CMK (cell line): ENCODE data around the gene CTNNBL1.

Experiments used
- DNase-seq: peaks from one replicate; pipeline ENCODE4 v3.0.0-alpha.2; 2010; ENCODE audit warnings: low read depth

Gene CTNNBL1

GRCh38 chr20:37901240-37901639, 207.4 kb downstream of the CTNNBL1 start:
- no peak for DNase-seq

- peak; percentile 9 for DNase-seq
Measured at GRCh38 chr20:37901654-37902503, 208.0 kb downstream of the CTNNBL1 start.

- no peak for DNase-seq
Measured at GRCh38 chr20:37902504-37903313, 208.9 kb downstream of the CTNNBL1 start, which contains the start of gene VSTM2L. Gene VSTM2L, plus strand, starts transcription at chr20:37903127. Its CDS starts 224 bp downstream, at chr20:37903351.

GRCh38 chr20:37903317-37904007, 209.6 kb downstream of the CTNNBL1 start:
- no peak for DNase-seq

GRCh38 chr20:37904008-37904642, 210.3 kb downstream of the CTNNBL1 start:
- DNase-seq: no peak

GRCh38 chr20:37904845-37905373, 211.1 kb downstream of the CTNNBL1 start:
- no peak for DNase-seq

GRCh38 chr20:37905671-37906613, 212.1 kb downstream of the CTNNBL1 start:
- DNase-seq: no peak

GRCh38 chr20:37907330-37907676, 213.5 kb downstream of the CTNNBL1 start:
- no peak for DNase-seq

GRCh38 chr20:37907677-37908401, 214.0 kb downstream of the CTNNBL1 start:
- DNase-seq: no peak

GRCh38 chr20:37911261-37911660, 217.4 kb downstream of the CTNNBL1 start:
- no peak for DNase-seq

GRCh38 chr20:37911838-37912281, 218.0 kb downstream of the CTNNBL1 start:
- DNase-seq: no peak

GRCh38 chr20:37912874-37913273, 219.0 kb downstream of the CTNNBL1 start:
- no peak for DNase-seq

- no peak for DNase-seq
Measured at GRCh38 chr20:37913567-37914366, 219.9 kb downstream of the CTNNBL1 start.

GRCh38 chr20:37914367-37914671, 220.5 kb downstream of the CTNNBL1 start:
- DNase-seq: no peak

- no peak for DNase-seq
Measured at GRCh38 chr20:37914672-37915433, 221.0 kb downstream of the CTNNBL1 start.

GRCh38 chr20:37915434-37915787, 221.6 kb downstream of the CTNNBL1 start:
- DNase-seq: no peak

- DNase-seq: no peak
Measured at GRCh38 chr20:37915800-37916570, 222.2 kb downstream of the CTNNBL1 start.

GRCh38 chr20:37917461-37917860, 223.6 kb downstream of the CTNNBL1 start:
- no peak for DNase-seq
